Endothelial cell of umbilical vein (primary cell): Measurements from ENCODE around the gene VTA1. TPM values are rescaled to one million over a fixed set of nuclear protein-coding genes. Genes with fewer than 3 reads are reported as not detected.

Experiments used
- BruUV-seq: library from RNA; stranded (reverse); fragments of 400-500 nt; replicated peaks from 2 replicates; lab custom pipeline; 2021; lab: Mats Ljungman, UMichigan
- CTCF ChIA-PET: fragments of 300-600, 350-600 bp; sonication (Branson Sonifier 250); formaldehyde crosslinking; loops from one replicate; lab custom pipeline; 2021; ENCODE audit warnings: antibody characterized with exemption, inconsistent platforms; lab: Charles Lee
- POLR2A ChIA-PET: fragments of 300-600, 350-600 bp; sonication (Branson Sonifier 250); formaldehyde crosslinking; loops from one replicate; lab custom pipeline; 2021; ENCODE audit warnings: antibody characterized with exemption, inconsistent platforms; lab: Charles Lee
- DNase-seq: peaks from one replicate; pipeline ENCODE4 v3.0.0-alpha.2; 2011; ENCODE audit warnings: low read depth, low spot score
- FAIRE-seq: peaks from 2 replicates; lab custom pipeline; 2011; peaks lifted over from hg19 to GRCh38; lab: Jason Lieb, UNC
- H2AFZ ChIP-seq: 2 replicates; pipeline ENCODE4 v1.6.0; 2012; ENCODE audit warnings: low read depth, low read length, control low read depth, inconsistent platforms
- H3K27ac ChIP-seq: 2 replicates; pipeline ENCODE4 v1.5.1; 2011; ENCODE audit warnings: low read depth, mild to moderate bottlenecking, control low read depth, low read length, moderate library complexity; ENCODE audit not compliant: insufficient read depth
- H3K27me3 ChIP-seq, 2 experiments: 2 replicates each; pipeline versions ENCODE4 v1.6.0 to v1.6.1; 2011; ENCODE audit warnings: low read length in 2 of 2, mixed read lengths in 1 of 2; ENCODE audit not compliant: control insufficient read depth in 2 of 2, insufficient read depth in 2 of 2
- H3K36me3 ChIP-seq, 2 experiments: 2 replicates in 1 of 2; 3 replicates in 1 of 2; pipeline ENCODE4 v1.5.1; 2011; ENCODE audit warnings: low read length in 2 of 2, mild to moderate bottlenecking in 1 of 2, moderate library complexity in 1 of 2; ENCODE audit not compliant: control insufficient read depth in 2 of 2, insufficient read depth in 2 of 2; ENCODE audit errors: extremely low read depth in 1 of 2
- H3K4me1 ChIP-seq: 3 replicates; pipeline ENCODE4 v1.5.1; 2011; ENCODE audit warnings: mild to moderate bottlenecking, low read length; ENCODE audit not compliant: control insufficient read depth, insufficient read depth; ENCODE audit errors: extremely low read depth
- H3K4me2 ChIP-seq: 2 replicates; pipeline ENCODE4 v1.6.1; 2011; ENCODE audit warnings: low read length, control low read depth, mixed read lengths; ENCODE audit not compliant: insufficient read depth
- H3K4me3 ChIP-seq, 3 experiments: fragments of 200-600 bp in 1 of 3; sonication (generic), shearing (Covaris generic) in 1 of 3; replicated peaks in 1 of 3; 2 replicates each; pipeline ENCODE4 v1.5.1; 2011 to 2016; ENCODE audit warnings: control low read depth in 3 of 3, low read length in 3 of 3, mild to moderate bottlenecking in 2 of 3, inconsistent platforms in 1 of 3, low read depth in 1 of 3, moderate library complexity in 1 of 3; ENCODE audit not compliant: insufficient read depth in 1 of 3
- H3K79me2 ChIP-seq: 2 replicates; pipeline ENCODE4 v1.6.0; 2012; ENCODE audit warnings: low read length, inconsistent platforms; ENCODE audit not compliant: control insufficient read depth, insufficient read depth
- H3K9ac ChIP-seq: replicated peaks from 2 replicates; pipeline ENCODE3; 2011; ENCODE audit warnings: low read length, control low read depth; ENCODE audit not compliant: insufficient read depth; ENCODE audit errors: extremely low read depth
- H3K9me1 ChIP-seq: replicated peaks from 3 replicates; pipeline ENCODE4 v1.6.0; 2011; ENCODE audit warnings: mild to moderate bottlenecking, low read length; ENCODE audit not compliant: control insufficient read depth, insufficient read depth; ENCODE audit errors: extremely low read depth
- H3K9me3 ChIP-seq: replicated peaks from 2 replicates; pipeline ENCODE4 v1.5.1; 2012; ENCODE audit warnings: low read length, inconsistent platforms; ENCODE audit not compliant: control insufficient read depth, insufficient read depth
- H4K20me1 ChIP-seq: replicated peaks from 2 replicates; pipeline ENCODE3; 2011; ENCODE audit warnings: mild to moderate bottlenecking, low read length; ENCODE audit not compliant: control insufficient read depth, insufficient read depth; ENCODE audit errors: extremely low read depth
- CTCF ChIP-seq, 2 donors: IDR thresholded peaks; 1 replicate in 1 of 2; 2 replicates in 1 of 2; pipeline ENCODE4 v1.5.1; 2011; ENCODE audit warnings: low read length in 2 of 2, mild to moderate bottlenecking in 2 of 2, moderate library complexity in 2 of 2, control low read depth in 1 of 2, inconsistent platforms in 1 of 2, low read depth in 1 of 2; ENCODE audit not compliant: insufficient read depth in 1 of 2; ENCODE audit errors: extremely low read depth in 1 of 2
- EZH2 ChIP-seq: IDR thresholded peaks from 2 replicates; pipeline ENCODE4 v1.6.1; 2012; ENCODE audit warnings: borderline replicate concordance, low read depth, mild to moderate bottlenecking, moderate library complexity, low read length, inconsistent platforms; ENCODE audit not compliant: severe bottlenecking
- FOS ChIP-seq: IDR thresholded peaks from 2 replicates; pipeline ENCODE4 v1.6.1; 2011; ENCODE audit warnings: mild to moderate bottlenecking, low read length, moderate library complexity, borderline replicate concordance; ENCODE audit not compliant: insufficient read depth
- GATA2 ChIP-seq: IDR thresholded peaks from 2 replicates; pipeline ENCODE4 v1.7.0; 2011; ENCODE audit warnings: low read depth, mild to moderate bottlenecking, moderate library complexity, mixed read lengths, low read length; ENCODE audit not compliant: insufficient read length, insufficient read depth
- JUN ChIP-seq: IDR thresholded peaks from 2 replicates; pipeline ENCODE4 v1.6.1; 2011; ENCODE audit warnings: borderline replicate concordance, low read depth; ENCODE audit not compliant: insufficient read length, insufficient read depth
- MAX ChIP-seq: IDR thresholded peaks from 2 replicates; pipeline ENCODE4 v1.6.1; 2011; ENCODE audit not compliant: insufficient read depth, insufficient read length
- MYC ChIP-seq: IDR thresholded peaks from one replicate; pipeline ENCODE4 v1.6.1; 2011; ENCODE audit warnings: mild to moderate bottlenecking, low read depth, low read length
- POLR2A ChIP-seq: IDR thresholded peaks from 2 replicates; pipeline ENCODE4 v1.6.1; 2012; ENCODE audit warnings: low read depth, mild to moderate bottlenecking, control low read depth, low read length
- POLR2AphosphoS5 ChIP-seq: IDR thresholded peaks from 2 replicates; pipeline ENCODE4 v1.6.1; 2012; ENCODE audit warnings: low read depth, mild to moderate bottlenecking, control low read depth, low read length, moderate library complexity; ENCODE audit not compliant: insufficient read depth
- dilution Hi-C: fragments of 300-500 bp; cut with MboI; formaldehyde crosslinking; loops from one replicate; pipeline ENCODE4 v1.15.0; 2019; ENCODE audit warnings: low sequenced_read_pairs; ENCODE audit not compliant: extremely low pct_ligation_motif_present
- intact Hi-C: fragments of 100-400 bp; cut with micrococcal nuclease; formaldehyde crosslinking; loops from one replicate; pipeline ENCODE4 v1.10.0; 2022
- polyA plus RNA-seq, 4 experiments: library from polyadenylated mRNA; depleted of rRNA in 3 of 4; stranded (reverse) in 3 of 4; unstranded in 1 of 4; fragments of >200 nt; gene quantifications; 2 replicates each; pipeline versions ENCODE4 v1.2.1 to v1.2.3, GENCODE V29; 2011 to 2012; ENCODE audit warnings: missing spikeins in 1 of 4
- total RNA-seq: library from RNA; stranded (reverse); gene quantifications from 2 replicates; pipeline ENCODE4 v1.2.3, GENCODE V29; 2021

VTA1 gene
- total and polyA plus RNA-seq, 2 donors (not counting 3 experiments of a cell fraction or from before 2014, with no cell fraction given) = 39.0 to 40.9 TPM

- no peak overlapping the region for H3K27ac ChIP-seq
- H3K9me1 ChIP-seq = no peaks in the 10 kb centered on the region
- H3K9ac ChIP-seq = no peak overlapping the region
- H4K20me1 ChIP-seq = no peaks in the 10 kb centered on the region
- H3K4me1 ChIP-seq = peaks cover 21% of the 10 kb centered on the region
- peaks cover 0 to 2% of the 10 kb centered on the region in 2 experiments for H3K36me3 ChIP-seq
- DNase-seq (no peak), FAIRE-seq (no peak)
- TF ChIP-seq CTCF (IDR thresholded peaks at IDR 0.05; ENCODE audit: extremely low read depth in 1 of 2, insufficient read depth in 1 of 2, low read depth in 1 of 2, low read length in 2 of 2) (no peak), EZH2 (no peak), MAX (no peak), JUN (no peak), POLR2A (no peak), POLR2AphosphoS5 (no peak), GATA2 (no peak), FOS (no peak), MYC (no peak)
- H3K27me3 ChIP-seq = no peaks in the 10 kb centered on the region
- H2AFZ ChIP-seq = no peak overlapping the region
- H3K79me2 ChIP-seq = peaks cover 18% of the 10 kb centered on the region
- POLR2A ChIA-PET = no interaction called here
- H3K4me3 ChIP-seq = no peak overlapping the region
- H3K4me2 ChIP-seq = no peak overlapping the region
- no peaks in the 10 kb centered on the region for H3K9me3 ChIP-seq
- dilution Hi-C loops = no loop called here
- no TSS peak for BruUV-seq
- intact Hi-C loops = no loop called here
- CTCF ChIA-PET = interaction anchor here (1.0 to 1.4 kb wide), 3 partner anchors 15 to 37 kb away, joined by 3 to 6 read pairs (median 3); no protein-coding TSS in a partner anchor
Observed at GRCh38 chr6:142192343-142192742, 45.3 kb downstream of the VTA1 start.
